HEK293 (cell line): ENCODE results near the gene SH3GLB1.

Experiments used
- CTCF ChIA-PET: fragments of 350-600 bp; formaldehyde crosslinking; extraction: SDS; loops from one replicate; lab custom pipeline; 2021; ENCODE audit warnings: antibody characterized with exemption; lab: Yijun Ruan, JAX
- POLR2A ChIA-PET: fragments of 300-600 bp; formaldehyde crosslinking; extraction: SDS; loops from one replicate; lab custom pipeline; 2020; ENCODE audit warnings: antibody characterized with exemption, inconsistent platforms; lab: Yijun Ruan, JAX
- H3K27ac ChIP-seq: fragments of 200-500 bp; sonication (Bioruptor generic); 2 replicates; pipeline ENCODE4 v1.5.1; 2014; ENCODE audit warnings: low read depth, low read length, control low read depth, inconsistent platforms; ENCODE audit errors: extremely low read depth
- H3K36me3 ChIP-seq, 2 experiments: fragments of 200-500 bp in 1 of 2; sonication (Bioruptor generic) in 1 of 2; 1 replicate in 1 of 2; 2 replicates in 1 of 2; pipeline ENCODE4 v1.5.1; 2014 to 2017; ENCODE audit warnings: inconsistent platforms in 2 of 2, low read length in 2 of 2; ENCODE audit not compliant: control insufficient read depth in 2 of 2, insufficient read depth in 1 of 2
- H3K4me1 ChIP-seq: fragments of 200-500 bp; sonication (Bioruptor generic); 2 replicates; pipeline ENCODE4 v1.5.1; 2014; ENCODE audit warnings: mild to moderate bottlenecking, low read length, inconsistent platforms; ENCODE audit not compliant: control insufficient read depth, insufficient read depth
- H3K4me3 ChIP-seq: 2 replicates; pipeline ENCODE4 v1.5.1; 2011; ENCODE audit warnings: low read depth, mild to moderate bottlenecking, control low read depth, low read length, moderate library complexity
- H3K9me3 ChIP-seq: fragments of 200-500 bp; sonication (Bioruptor generic); 2 replicates; pipeline ENCODE4 v1.5.1; 2014; ENCODE audit warnings: low read depth, low read length, inconsistent platforms; ENCODE audit not compliant: control insufficient read depth, insufficient read depth
- BCL11A ChIP-seq: fragments of 450-650 bp; formaldehyde crosslinking; IDR thresholded peaks from 2 replicates; pipeline ENCODE4 v1.5.1; 2016; ENCODE audit warnings: low read depth, missing biosample characterization, missing genetic modification characterization
- BCL6B ChIP-seq: fragments of 450-650 bp; formaldehyde crosslinking; IDR thresholded peaks from 2 replicates; pipeline ENCODE4 v1.5.1; 2017; ENCODE audit warnings: missing biosample characterization, missing genetic modification characterization
- CTCF ChIP-seq: fragments of 450-650 bp; formaldehyde crosslinking; IDR thresholded peaks from 2 replicates; pipeline ENCODE4 v1.5.1; 2016; ENCODE audit warnings: missing biosample characterization, missing genetic modification characterization
- GLIS2 ChIP-seq: fragments of 450-650 bp; formaldehyde crosslinking; IDR thresholded peaks from 2 replicates; pipeline ENCODE4 v1.5.1; 2016; ENCODE audit warnings: missing biosample characterization, missing genetic modification characterization
- HOXD13 ChIP-seq: sonication (generic); formaldehyde crosslinking; IDR thresholded peaks from 2 replicates; pipeline ENCODE4 v1.8.0; 2022; ENCODE audit warnings: missing genetic modification reagents, borderline replicate concordance
- KLF7 ChIP-seq: fragments of 450-650 bp; formaldehyde crosslinking; IDR thresholded peaks from 2 replicates; pipeline ENCODE4 v1.5.1; 2016; ENCODE audit warnings: missing biosample characterization, missing genetic modification characterization, borderline replicate concordance
- PATZ1 ChIP-seq: fragments of 450-650 bp; formaldehyde crosslinking; IDR thresholded peaks from 2 replicates; pipeline ENCODE4 v1.5.1; 2016; ENCODE audit warnings: missing biosample characterization, missing genetic modification characterization
- PRDM10 ChIP-seq: fragments of 450-650 bp; formaldehyde crosslinking; IDR thresholded peaks from 2 replicates; pipeline ENCODE4 v1.5.1; 2016; ENCODE audit warnings: missing biosample characterization, missing genetic modification characterization
- SCRT2 ChIP-seq: fragments of 450-650 bp; formaldehyde crosslinking; IDR thresholded peaks from 2 replicates; pipeline ENCODE4 v1.5.1; 2016; ENCODE audit warnings: missing biosample characterization, missing genetic modification characterization
- SP3 ChIP-seq: fragments of 450-650 bp; formaldehyde crosslinking; IDR thresholded peaks from 2 replicates; pipeline ENCODE4 v1.5.1; 2016; ENCODE audit warnings: missing biosample characterization, missing genetic modification characterization
- ZFHX2 ChIP-seq: fragments of 450-650 bp; formaldehyde crosslinking; conservative IDR thresholded peaks from 2 replicates; pipeline ENCODE4 v1.5.1; 2016; ENCODE audit warnings: missing biosample characterization, missing genetic modification characterization
- ZNF221 ChIP-seq: fragments of 450-650 bp; formaldehyde crosslinking; IDR thresholded peaks from 2 replicates; pipeline ENCODE4 v1.5.1; 2017; ENCODE audit warnings: missing biosample characterization, missing genetic modification characterization, borderline replicate concordance
- ZNF404 ChIP-seq: fragments of 450-650 bp; formaldehyde crosslinking; IDR thresholded peaks from 2 replicates; pipeline ENCODE4 v1.5.1; 2017; ENCODE audit warnings: missing biosample characterization, missing genetic modification characterization
- ZNF501 ChIP-seq: fragments of 450-650 bp; formaldehyde crosslinking; IDR thresholded peaks from 2 replicates; pipeline ENCODE4 v1.5.1; 2016; ENCODE audit warnings: missing biosample characterization, missing genetic modification characterization
- ZNF654 ChIP-seq: fragments of 450-650 bp; formaldehyde crosslinking; IDR thresholded peaks from 2 replicates; pipeline ENCODE4 v1.5.1; 2016; ENCODE audit warnings: low read depth, missing biosample characterization, missing genetic modification characterization
- ZNF830 ChIP-seq: fragments of 450-650 bp; IDR thresholded peaks from 2 replicates; pipeline ENCODE4 v1.5.0; 2018; ENCODE audit warnings: missing biosample characterization, missing genetic modification characterization, low read depth, mild to moderate bottlenecking, moderate library complexity
- TF ChIP-seq, protein P1 (sequence below): fragments of 450-650 bp; formaldehyde crosslinking; IDR thresholded peaks from 2 replicates; pipeline ENCODE4 v1.5.1; 2017; ENCODE audit warnings: missing biosample characterization, mild to moderate bottlenecking, missing genetic modification characterization, moderate library complexity
- TF ChIP-seq, protein P2 (sequence below): fragments of 450-650 bp; formaldehyde crosslinking; IDR thresholded peaks from 2 replicates; pipeline ENCODE4 v1.5.1; 2016; ENCODE audit warnings: missing biosample characterization, missing genetic modification characterization

SH3GLB1 gene

GRCh38 chr1:86751923-86752322 is 47.5 kb downstream of the SH3GLB1 start:
- ChIA-PET CTCF (interaction anchor here (1.2 kb wide), 1 partner anchor 48 kb away, joined by 4 read pairs; the partner anchor contains the start of gene SH3GLB1), POLR2A (no interaction called here)

GRCh38 chr1:86753700-86754099 is 49.3 kb downstream of the SH3GLB1 start:
- Histone ChIP-seq H3K4me1 (peaks cover 21% of the 10 kb centered on the region), H3K27ac (no peak overlapping the region), H3K4me3 (no peak overlapping the region), H3K36me3 (no peaks in the 10 kb centered on the region), H3K9me3 (no peaks in the 10 kb centered on the region)
- no peak for TF ChIP-seq PATZ1 (tag by site-specific recombination)
- TF ChIP-seq ZNF654 (tag by site-specific recombination): peak; percentile 25
- TF ChIP-seq SCRT2 (tag by site-specific recombination): 0 out of 2 replicates have a peak, but pooled peaks have one; percentile 14
- no peak for TF ChIP-seq HOXD13 (CRISPR knock-in tag)
- peak; percentile 67 for TF ChIP-seq CTCF (tag by site-specific recombination)
- POLR2A ChIA-PET: no interaction called here
- CTCF ChIA-PET: interaction anchor here (0.6 to 2.0 kb wide), 9 partner anchors 9 to 253 kb away, joined by 3 to 11 read pairs (median 4); no protein-coding TSS in a partner anchor

More at GRCh38 chr1:86751923-86752322, 47.5 kb downstream of the SH3GLB1 start:
- H3K4me3 ChIP-seq: no peak overlapping the region
- TF ChIP-seq, protein P1, sequence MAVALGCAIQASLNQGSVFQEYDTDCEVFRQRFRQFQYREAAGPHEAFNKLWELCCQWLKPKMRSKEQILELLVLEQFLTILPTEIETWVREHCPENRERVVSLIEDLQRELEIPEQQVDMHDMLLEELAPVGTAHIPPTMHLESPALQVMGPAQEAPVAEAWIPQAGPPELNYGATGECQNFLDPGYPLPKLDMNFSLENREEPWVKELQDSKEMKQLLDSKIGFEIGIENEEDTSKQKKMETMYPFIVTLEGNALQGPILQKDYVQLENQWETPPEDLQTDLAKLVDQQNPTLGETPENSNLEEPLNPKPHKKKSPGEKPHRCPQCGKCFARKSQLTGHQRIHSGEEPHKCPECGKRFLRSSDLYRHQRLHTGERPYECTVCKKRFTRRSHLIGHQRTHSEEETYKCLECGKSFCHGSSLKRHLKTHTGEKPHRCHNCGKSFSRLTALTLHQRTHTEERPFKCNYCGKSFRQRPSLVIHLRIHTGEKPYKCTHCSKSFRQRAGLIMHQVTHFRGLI (tag by site-specific recombination): no peak
- TF ChIP-seq SP3 (tag by site-specific recombination): no peak
- no peak for TF ChIP-seq SCRT2 (tag by site-specific recombination)
- TF ChIP-seq, protein P2, sequence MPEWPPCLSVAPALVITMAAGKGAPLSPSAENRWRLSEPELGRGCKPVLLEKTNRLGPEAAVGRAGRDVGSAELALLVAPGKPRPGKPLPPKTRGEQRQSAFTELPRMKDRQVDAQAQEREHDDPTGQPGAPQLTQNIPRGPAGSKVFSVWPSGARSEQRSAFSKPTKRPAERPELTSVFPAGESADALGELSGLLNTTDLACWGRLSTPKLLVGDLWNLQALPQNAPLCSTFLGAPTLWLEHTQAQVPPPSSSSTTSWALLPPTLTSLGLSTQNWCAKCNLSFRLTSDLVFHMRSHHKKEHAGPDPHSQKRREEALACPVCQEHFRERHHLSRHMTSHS (tag by site-specific recombination): no peak
- TF ChIP-seq ZNF221 (tag by site-specific recombination): no peak
- no peak for TF ChIP-seq GLIS2 (tag by site-specific recombination)
- TF ChIP-seq ZNF404: no peak
- H3K4me1 ChIP-seq: peaks cover 24% of the 10 kb centered on the region
- no peaks in the 10 kb centered on the region for H3K9me3 ChIP-seq
- no peak overlapping the region for H3K27ac ChIP-seq
- H3K36me3 ChIP-seq: no peaks in the 10 kb centered on the region

GRCh38 chr1:86754265-86754974 is 50.0 kb downstream of the SH3GLB1 start:
- H3K36me3 ChIP-seq: no peaks in the 10 kb centered on the region
- H3K27ac ChIP-seq: no peak overlapping the region
- no peaks in the 10 kb centered on the region for H3K9me3 ChIP-seq
- peaks cover 21% of the 10 kb centered on the region for H3K4me1 ChIP-seq
- no peak overlapping the region for H3K4me3 ChIP-seq
- POLR2A ChIA-PET: no interaction called here
- CTCF ChIA-PET: interaction anchor here (0.6 to 2.0 kb wide), 9 partner anchors 8 to 252 kb away, joined by 3 to 11 read pairs (median 4); no protein-coding TSS in a partner anchor
- TF ChIP-seq ZNF501 (tag by site-specific recombination) (no peak), PRDM10 (peak; percentile 92), ZFHX2 (tag by site-specific recombination) (no peak), KLF7 (tag by site-specific recombination) (no peak), BCL11A (tag by site-specific recombination) (no peak), ZNF830 (tag by site-specific recombination) (no peak), BCL6B (no peak)
